Measurements from ENCODE around the gene APCDD1. TPM values are rescaled to one million over a fixed set of nuclear protein-coding genes. Genes with fewer than 3 reads are reported as not detected.
A peak's percentile ranks its signal among the peaks of the same experiment; 100 is the strongest.

Gene APCDD1
- total RNA-seq, 1 donor from 2014 or later = 1.9 TPM

- Histone ChIP-seq H3F3A (ENCODE audit: low read depth) (no peaks in the 10 kb centered on the region), H3K4me2 (no peak overlapping the region), H3K4me1 (peaks cover 14% of the 10 kb centered on the region), H3K27me3 (no peaks in the 10 kb centered on the region), H2AFZ (replicated peaks) (no peak overlapping the region), H3K79me2 (ENCODE audit: low read depth) (no peaks in the 10 kb centered on the region), H3K4me3 (no peak overlapping the region), H4K20me1 (ENCODE audit: low read depth) (no peaks in the 10 kb centered on the region), H3K9me3 (ENCODE audit: low read depth) (no peaks in the 10 kb centered on the region), H3K36me3 (no peaks in the 10 kb centered on the region), H3K27ac (no peak overlapping the region), H3K9ac (no peak overlapping the region)
- peaks cover 23% of the 10 kb centered on the region for H3K4me1 Mint-ChIP-seq
- no peak for DNase-seq (ENCODE audit: low spot score)
- H3K36me3 Mint-ChIP-seq = no peaks in the 10 kb centered on the region
- H3K27me3 Mint-ChIP-seq (ENCODE audit: insufficient read depth, low read depth) = peaks cover 3% of the 10 kb centered on the region
- no peak for TF ChIP-seq CTCF (IDR thresholded peaks at IDR 0.05)
- no peak for TF ChIP-seq EZH2phosphoT487 (IDR thresholded peaks at IDR 0.05)
- TF ChIP-seq EZH2 (IDR thresholded peaks at IDR 0.05) = no peak
- peaks cover 12% of the 10 kb centered on the region for H3K9me3 Mint-ChIP-seq
- peak overlapping the region; percentile 6 for H3K27ac Mint-ChIP-seq
- H3K4me3 Mint-ChIP-seq = no peak overlapping the region
Observed at GRCh38 chr18:10444314-10445006, 10.0 kb upstream of the APCDD1 start.

- Histone ChIP-seq H3K4me2 (no peak overlapping the region), H3K4me1 (peaks cover 12% of the 10 kb centered on the region), H3K9me3 (ENCODE audit: low read depth) (no peaks in the 10 kb centered on the region), H3K9ac (no peak overlapping the region), H3K36me3 (no peaks in the 10 kb centered on the region), H2AFZ (replicated peaks) (no peak overlapping the region), H3K79me2 (ENCODE audit: low read depth) (no peaks in the 10 kb centered on the region), H4K20me1 (ENCODE audit: low read depth) (no peaks in the 10 kb centered on the region), H3K4me3 (no peak overlapping the region), H3K27ac (no peak overlapping the region), H3K27me3 (peaks cover 30% of the 10 kb centered on the region), H3F3A (ENCODE audit: low read depth) (peaks cover 10% of the 10 kb centered on the region)
- H3K4me3 Mint-ChIP-seq = no peak overlapping the region
- TF ChIP-seq EZH2 (IDR thresholded peaks at IDR 0.05) (no peak), EZH2phosphoT487 (IDR thresholded peaks at IDR 0.05) (no peak), CTCF (IDR thresholded peaks at IDR 0.05) (no peak)
- peaks cover 17% of the 10 kb centered on the region for H3K4me1 Mint-ChIP-seq
- H3K27me3 Mint-ChIP-seq (ENCODE audit: insufficient read depth, low read depth) = peaks cover 10% of the 10 kb centered on the region
- no peak overlapping the region for H3K27ac Mint-ChIP-seq
- DNase-seq (ENCODE audit: low spot score) = no peak
- peaks cover 12% of the 10 kb centered on the region for H3K9me3 Mint-ChIP-seq
- peaks cover 7% of the 10 kb centered on the region for H3K36me3 Mint-ChIP-seq
Observed at GRCh38 chr18:10449396-10449795, 5.0 kb upstream of the APCDD1 start.

GRCh38 chr18:10450986-10451385 lies 3.4 kb upstream of the APCDD1 start:
- H3K4me1 Mint-ChIP-seq = peaks cover 22% of the 10 kb centered on the region
- H3K4me3 Mint-ChIP-seq = no peak overlapping the region
- peaks cover 14% of the 10 kb centered on the region for H3F3A ChIP-seq (ENCODE audit: low read depth)
- no peak overlapping the region for H3K9ac ChIP-seq
- DNase-seq (ENCODE audit: low spot score) = no peak
- H3K27ac Mint-ChIP-seq = no peak overlapping the region
- H3K27me3 Mint-ChIP-seq (ENCODE audit: insufficient read depth, low read depth) = peaks cover 14% of the 10 kb centered on the region
- TF ChIP-seq CTCF (IDR thresholded peaks at IDR 0.05) (no peak), EZH2 (IDR thresholded peaks at IDR 0.05) (no peak), EZH2phosphoT487 (IDR thresholded peaks at IDR 0.05) (no peak)
- peaks cover 43% of the 10 kb centered on the region for H3K27me3 ChIP-seq
- no peak overlapping the region for H3K4me3 ChIP-seq
- H2AFZ ChIP-seq (replicated peaks) = no peak overlapping the region
- H3K36me3 Mint-ChIP-seq = peaks cover 10% of the 10 kb centered on the region
- H3K36me3 ChIP-seq = no peaks in the 10 kb centered on the region
- peaks cover 11% of the 10 kb centered on the region for H3K4me1 ChIP-seq
- H3K9me3 ChIP-seq (ENCODE audit: low read depth) = no peaks in the 10 kb centered on the region
- H3K79me2 ChIP-seq (ENCODE audit: low read depth) = no peaks in the 10 kb centered on the region
- peaks cover 3% of the 10 kb centered on the region for H4K20me1 ChIP-seq (ENCODE audit: low read depth)
- peaks cover 12% of the 10 kb centered on the region for H3K9me3 Mint-ChIP-seq
- H3K27ac ChIP-seq = no peak overlapping the region
- H3K4me2 ChIP-seq = no peak overlapping the region

Data from neural progenitor cell (in vitro differentiated cells).